GM10248 (cell line): ENCODE results near the gene IL24.

Experiments
- CTCF ChIA-PET: fragments of 300-600 bp; sonication (Branson Sonifier 250); formaldehyde crosslinking; extraction: SDS; loops from one replicate; lab custom pipeline; 2021; ENCODE audit warnings: antibody characterized with exemption; lab: Yijun Ruan, JAX
- POLR2A ChIA-PET: fragments of 350-650 bp; sonication (Branson Sonifier 250); formaldehyde crosslinking; extraction: SDS; loops from one replicate; lab custom pipeline; 2020; ENCODE audit warnings: antibody characterized with exemption; lab: Yijun Ruan, JAX
- DNase-seq: peaks from one replicate; pipeline ENCODE4 v3.0.0; 2012; ENCODE audit errors: extremely low spot score
- CTCF ChIP-seq: IDR thresholded peaks from 2 replicates; pipeline ENCODE4 v1.5.1; 2012; ENCODE audit warnings: mild to moderate bottlenecking, low read depth; ENCODE audit errors: extremely low read depth, missing control alignments, control extremely low read depth

Gene IL24

GRCh38 chr1:206866062-206866461 lies 31.2 kb upstream of the IL24 start:
- no peak for TF ChIP-seq CTCF
- ChIA-PET CTCF (interaction anchor here (1.1 to 8.4 kb wide), 18 partner anchors 10 to 166 kb away, joined by 3 to 65 read pairs (median 11); partner anchors contain the start of gene IL24), POLR2A (no interaction called here)
- no peak for DNase-seq

- DNase-seq = no peak
- TF ChIP-seq CTCF = no peak
- POLR2A ChIA-PET = no interaction called here
- CTCF ChIA-PET = interaction anchor here (0.8 to 8.4 kb wide), 7 partner anchors 14 to 113 kb away, joined by 3 to 65 read pairs (median 8); no protein-coding TSS in a partner anchor
Measured at GRCh38 chr1:206867239-206867638, 30.0 kb upstream of the IL24 start.

- CTCF ChIA-PET = interaction anchor here (1.0 to 8.4 kb wide), 7 partner anchors 13 to 132 kb away, joined by 3 to 65 read pairs (median 8); no protein-coding TSS in a partner anchor
- DNase-seq = no peak
- no peak for TF ChIP-seq CTCF
- POLR2A ChIA-PET = no interaction called here
Measured at GRCh38 chr1:206867716-206868115, 29.5 kb upstream of the IL24 start.

- no peak for TF ChIP-seq CTCF
- ChIA-PET POLR2A (no interaction called here), CTCF (interaction anchor here (1.0 to 8.4 kb wide), 5 partner anchors 20 to 133 kb away, joined by 3 to 65 read pairs (median 3); no protein-coding TSS in a partner anchor)
- no peak for DNase-seq
Measured at GRCh38 chr1:206868264-206868663, 29.0 kb upstream of the IL24 start.

- TF ChIP-seq CTCF = no peak
- POLR2A ChIA-PET = no interaction called here
- CTCF ChIA-PET = interaction anchor here (1.0 to 4.1 kb wide), 10 partner anchors 8 to 376 kb away, joined by 3 to 17 read pairs (median 7); no protein-coding TSS in a partner anchor
- DNase-seq = no peak
Measured at GRCh38 chr1:206872139-206872538, 25.1 kb upstream of the IL24 start.

- ChIA-PET POLR2A (no interaction called here), CTCF (interaction anchor here (0.9 to 2.8 kb wide), 5 partner anchors 9 to 378 kb away, joined by 3 to 7 read pairs (median 4); no protein-coding TSS in a partner anchor)
- no peak for DNase-seq
- no peak for TF ChIP-seq CTCF
Measured at GRCh38 chr1:206873603-206874188, 23.5 kb upstream of the IL24 start.
